ENCODE measurements around the gene MYO10. TPM values are rescaled to one million over a fixed set of nuclear protein-coding genes. Genes with fewer than 3 reads are reported as not detected.
A peak's percentile ranks its signal among the peaks of the same experiment; 100 is the strongest.

Gene MYO10
- total RNA-seq, 4 donors from 2014 or later, result 3.4 to 28.7 (median 13.4) TPM

- ATAC-seq (no peak), DNase-seq (no peak)
- no peak for TF ChIP-seq CTCF (IDR thresholded peaks at IDR 0.05 in 4 of 5, conservative IDR thresholded peaks at IDR 0.05 in 1 of 5)
- no peak for TF ChIP-seq POLR2A (IDR thresholded peaks at IDR 0.05)
- intact Hi-C loops (cut with DNase I; ENCODE audit: low total_unique reads), result no loop called here
- no peaks in the 10 kb centered on the region for H3K27me3 ChIP-seq
- no peaks in the 10 kb centered on the region for H3K36me3 ChIP-seq
- in situ Hi-C loops (cut with MboI; ENCODE audit: low sequenced_read_pairs in 4 of 4), result no loop called here
- H3K27ac ChIP-seq, result no peak overlapping the region
- H3K4me1 ChIP-seq, result peaks cover 16% of the 10 kb centered on the region in 2 donors
- H3K9me3 ChIP-seq, result no peaks in the 10 kb centered on the region
- no peak overlapping the region for H3K4me3 ChIP-seq
Measured at GRCh38 chr5:16732356-16732755, 203.7 kb downstream of the MYO10 start.

GRCh38 chr5:16727755-16728325 lies 208.2 kb downstream of the MYO10 start:
- Histone ChIP-seq H3K9me3 (no peaks in the 10 kb centered on the region), H3K27ac (peak overlapping the region in 2 of 4 donors; percentile 25 to 43), H3K4me3 (no peak overlapping the region), H3K27me3 (no peaks in the 10 kb centered on the region), H3K36me3 (no peaks in the 10 kb centered on the region), H3K4me1 (peaks cover 12 to 16% of the 10 kb centered on the region in 2 donors)
- ATAC-seq, result peak; percentile 71 to 73
- DNase-seq, result peak; percentile 26 to 36
- in situ Hi-C loops (cut with MboI; ENCODE audit: low sequenced_read_pairs in 4 of 4), result no loop called here
- intact Hi-C loops (cut with DNase I; ENCODE audit: low total_unique reads), result no loop called here
- TF ChIP-seq CTCF (IDR thresholded peaks at IDR 0.05 in 4 of 5, conservative IDR thresholded peaks at IDR 0.05 in 1 of 5), result no peak
- no peak for TF ChIP-seq POLR2A (IDR thresholded peaks at IDR 0.05)

- Histone ChIP-seq H3K4me1 (peaks cover 12 to 16% of the 10 kb centered on the region in 2 donors), H3K4me3 (no peak overlapping the region), H3K36me3 (no peaks in the 10 kb centered on the region), H3K27ac (peak overlapping the region in 1 of 4 donors; percentile 21), H3K9me3 (no peaks in the 10 kb centered on the region), H3K27me3 (no peaks in the 10 kb centered on the region)
- in situ Hi-C loops (cut with MboI; ENCODE audit: low sequenced_read_pairs in 4 of 4), result no loop called here
- intact Hi-C loops (cut with DNase I; ENCODE audit: low total_unique reads), result no loop called here
- ATAC-seq (peak; percentile 39 to 50), DNase-seq (no peak)
- TF ChIP-seq POLR2A (IDR thresholded peaks at IDR 0.05) (no peak), CTCF (IDR thresholded peaks at IDR 0.05 in 4 of 5, conservative IDR thresholded peaks at IDR 0.05 in 1 of 5) (no peak)
Measured at GRCh38 chr5:16726538-16726946, 209.5 kb downstream of the MYO10 start.

GRCh38 chr5:16725575-16725974 lies 210.5 kb downstream of the MYO10 start:
- no peak for ATAC-seq
- H3K27me3 ChIP-seq, result no peaks in the 10 kb centered on the region
- H3K4me1 ChIP-seq, result peaks cover 12 to 16% of the 10 kb centered on the region in 2 donors
- no peak overlapping the region for H3K4me3 ChIP-seq
- H3K36me3 ChIP-seq, result no peaks in the 10 kb centered on the region
- TF ChIP-seq POLR2A (IDR thresholded peaks at IDR 0.05), result no peak
- no peak for TF ChIP-seq CTCF (IDR thresholded peaks at IDR 0.05 in 4 of 5, conservative IDR thresholded peaks at IDR 0.05 in 1 of 5)
- no peak for DNase-seq
- intact Hi-C loops (cut with DNase I; ENCODE audit: low total_unique reads) (no loop called here), in situ Hi-C loops (cut with MboI; ENCODE audit: low sequenced_read_pairs in 4 of 4) (no loop called here)
- H3K9me3 ChIP-seq, result no peaks in the 10 kb centered on the region
- H3K27ac ChIP-seq, result no peak overlapping the region

GRCh38 chr5:16723821-16724220 lies 212.3 kb downstream of the MYO10 start:
- Histone ChIP-seq H3K27ac (no peak overlapping the region), H3K36me3 (no peaks in the 10 kb centered on the region), H3K4me3 (no peak overlapping the region), H3K4me1 (peaks cover 12 to 16% of the 10 kb centered on the region in 2 donors), H3K9me3 (no peaks in the 10 kb centered on the region), H3K27me3 (no peaks in the 10 kb centered on the region)
- no peak for DNase-seq
- in situ Hi-C loops (cut with MboI; ENCODE audit: low sequenced_read_pairs in 4 of 4) (no loop called here), intact Hi-C loops (cut with DNase I; ENCODE audit: low total_unique reads) (no loop called here)
- no peak for ATAC-seq
- TF ChIP-seq POLR2A (IDR thresholded peaks at IDR 0.05) (no peak), CTCF (IDR thresholded peaks at IDR 0.05 in 4 of 5, conservative IDR thresholded peaks at IDR 0.05 in 1 of 5) (no peak)
